Fibroblast of the aortic adventitia (primary cell): ENCODE measurements around the gene MACROD1. TPM values are rescaled to one million over a fixed set of nuclear protein-coding genes. Genes with fewer than 3 reads are reported as not detected.

Experiments
- DNase-seq: peaks from one replicate; pipeline ENCODE4 v3.0.0-alpha.2; 2010; ENCODE audit warnings: low read depth
- H3K4me3 ChIP-seq: 2 replicates; pipeline ENCODE4 v1.5.1; 2011; ENCODE audit warnings: low read depth, mild to moderate bottlenecking, control low read depth, low read length, moderate library complexity
- CTCF ChIP-seq: IDR thresholded peaks from 2 replicates; pipeline ENCODE4 v1.5.1; 2011; ENCODE audit warnings: mild to moderate bottlenecking, low read length, control low read depth, inconsistent platforms; ENCODE audit not compliant: insufficient read depth
- total RNA-seq: library from RNA; depleted of rRNA; stranded (reverse); fragments of >200 nt; gene quantifications from 2 replicates; pipeline ENCODE4 v1.2.3, GENCODE V29; 2012; ENCODE audit warnings: low replicate concordance

The MACROD1 gene
- total RNA-seq, 1 donor: 14.5 TPM

- DNase-seq: no peak
- no peak for TF ChIP-seq CTCF
- H3K4me3 ChIP-seq: no peak overlapping the region
Observed at GRCh38 chr11:64015935-64016845, 149.7 kb downstream of the MACROD1 start.

GRCh38 chr11:64015510-64015909, 150.4 kb downstream of the MACROD1 start:
- DNase-seq: no peak
- H3K4me3 ChIP-seq: no peak overlapping the region
- TF ChIP-seq CTCF: no peak

GRCh38 chr11:64014356-64014755, 151.6 kb downstream of the MACROD1 start:
- no peak for TF ChIP-seq CTCF
- no peak for DNase-seq
- no peak overlapping the region for H3K4me3 ChIP-seq

- no peak for TF ChIP-seq CTCF
- DNase-seq: no peak
- no peak overlapping the region for H3K4me3 ChIP-seq
Observed at GRCh38 chr11:64013141-64013896, 152.6 kb downstream of the MACROD1 start.

GRCh38 chr11:64011371-64011770, 154.5 kb downstream of the MACROD1 start:
- DNase-seq: no peak
- no peak overlapping the region for H3K4me3 ChIP-seq
- no peak for TF ChIP-seq CTCF

- no peak for TF ChIP-seq CTCF
- no peak overlapping the region for H3K4me3 ChIP-seq
- DNase-seq: no peak
Observed at GRCh38 chr11:64010783-64011182, 155.1 kb downstream of the MACROD1 start.
